HEK293 (cell line): ENCODE data around the gene TNFAIP8.

ENCODE experiments used
- CTCF ChIA-PET: fragments of 350-600 bp; formaldehyde crosslinking; extraction: SDS; loops from one replicate; lab custom pipeline; 2021; ENCODE audit warnings: antibody characterized with exemption; lab: Yijun Ruan, JAX
- POLR2A ChIA-PET: fragments of 300-600 bp; formaldehyde crosslinking; extraction: SDS; loops from one replicate; lab custom pipeline; 2020; ENCODE audit warnings: antibody characterized with exemption, inconsistent platforms; lab: Yijun Ruan, JAX
- H3K27ac ChIP-seq: fragments of 200-500 bp; sonication (Bioruptor generic); 2 replicates; pipeline ENCODE4 v1.5.1; 2014; ENCODE audit warnings: low read depth, low read length, control low read depth, inconsistent platforms; ENCODE audit errors: extremely low read depth
- H3K36me3 ChIP-seq, 2 experiments: fragments of 200-500 bp in 1 of 2; sonication (Bioruptor generic) in 1 of 2; 1 replicate in 1 of 2; 2 replicates in 1 of 2; pipeline ENCODE4 v1.5.1; 2014 to 2017; ENCODE audit warnings: inconsistent platforms in 2 of 2, low read length in 2 of 2; ENCODE audit not compliant: control insufficient read depth in 2 of 2, insufficient read depth in 1 of 2
- H3K4me1 ChIP-seq: fragments of 200-500 bp; sonication (Bioruptor generic); 2 replicates; pipeline ENCODE4 v1.5.1; 2014; ENCODE audit warnings: mild to moderate bottlenecking, low read length, inconsistent platforms; ENCODE audit not compliant: control insufficient read depth, insufficient read depth
- H3K4me3 ChIP-seq: 2 replicates; pipeline ENCODE4 v1.5.1; 2011; ENCODE audit warnings: low read depth, mild to moderate bottlenecking, control low read depth, low read length, moderate library complexity
- H3K9me3 ChIP-seq: fragments of 200-500 bp; sonication (Bioruptor generic); 2 replicates; pipeline ENCODE4 v1.5.1; 2014; ENCODE audit warnings: low read depth, low read length, inconsistent platforms; ENCODE audit not compliant: control insufficient read depth, insufficient read depth
- GLI4 ChIP-seq: fragments of 450-650 bp; formaldehyde crosslinking; IDR thresholded peaks from 2 replicates; pipeline ENCODE4 v1.5.1; 2016; ENCODE audit warnings: missing biosample characterization, missing genetic modification characterization
- GLIS1 ChIP-seq: fragments of 450-650 bp; formaldehyde crosslinking; IDR thresholded peaks from 2 replicates; pipeline ENCODE4 v1.5.1; 2016; ENCODE audit warnings: missing biosample characterization, missing genetic modification characterization
- HOXC10 ChIP-seq: sonication (generic); formaldehyde crosslinking; IDR thresholded peaks from 2 replicates; pipeline ENCODE4 v1.8.1; 2023; ENCODE audit warnings: mild to moderate bottlenecking, missing genetic modification reagents
- KLF8 ChIP-seq: fragments of 450-650 bp; formaldehyde crosslinking; IDR thresholded peaks from 2 replicates; pipeline ENCODE4 v1.5.1; 2016; ENCODE audit warnings: missing biosample characterization, missing genetic modification characterization
- PRDM6 ChIP-seq: fragments of 450-650 bp; formaldehyde crosslinking; IDR thresholded peaks from 2 replicates; pipeline ENCODE4 v1.5.1; 2017; ENCODE audit warnings: missing biosample characterization, missing genetic modification characterization
- SCRT2 ChIP-seq: fragments of 450-650 bp; formaldehyde crosslinking; IDR thresholded peaks from 2 replicates; pipeline ENCODE4 v1.5.1; 2016; ENCODE audit warnings: missing biosample characterization, missing genetic modification characterization
- SP7 ChIP-seq: fragments of 450-650 bp; formaldehyde crosslinking; IDR thresholded peaks from 2 replicates; pipeline ENCODE4 v1.5.1; 2016; ENCODE audit warnings: missing biosample characterization, missing genetic modification characterization
- TSHZ1 ChIP-seq: fragments of 450-650 bp; formaldehyde crosslinking; IDR thresholded peaks from 2 replicates; pipeline ENCODE4 v1.5.1; 2016; ENCODE audit warnings: missing biosample characterization, missing genetic modification characterization, borderline replicate concordance
- ZNF2 ChIP-seq: fragments of 450-650 bp; formaldehyde crosslinking; IDR thresholded peaks from 2 replicates; pipeline ENCODE4 v1.5.1; 2016; ENCODE audit warnings: missing biosample characterization, missing genetic modification characterization
- ZNF221 ChIP-seq: fragments of 450-650 bp; formaldehyde crosslinking; IDR thresholded peaks from 2 replicates; pipeline ENCODE4 v1.5.1; 2017; ENCODE audit warnings: missing biosample characterization, missing genetic modification characterization, borderline replicate concordance
- ZNF585B ChIP-seq: fragments of 450-650 bp; formaldehyde crosslinking; IDR thresholded peaks from 2 replicates; pipeline ENCODE4 v1.5.1; 2016; ENCODE audit warnings: missing biosample characterization, missing genetic modification characterization
- ZNF654 ChIP-seq: fragments of 450-650 bp; formaldehyde crosslinking; IDR thresholded peaks from 2 replicates; pipeline ENCODE4 v1.5.1; 2016; ENCODE audit warnings: low read depth, missing biosample characterization, missing genetic modification characterization
- ZNF660 ChIP-seq: fragments of 450-650 bp; IDR thresholded peaks from 2 replicates; pipeline ENCODE4 v1.5.1; 2018; ENCODE audit warnings: missing biosample characterization, mild to moderate bottlenecking, missing genetic modification characterization
- ZSCAN18 ChIP-seq: fragments of 450-650 bp; formaldehyde crosslinking; IDR thresholded peaks from 2 replicates; pipeline ENCODE4 v1.5.1; 2016; ENCODE audit warnings: missing biosample characterization, missing genetic modification characterization
- ZXDB ChIP-seq: fragments of 450-650 bp; formaldehyde crosslinking; IDR thresholded peaks from 2 replicates; pipeline ENCODE4 v1.5.1; 2016; ENCODE audit warnings: missing biosample characterization, missing genetic modification characterization

The TNFAIP8 gene

GRCh38 chr5:119347574-119347973, 8.2 kb upstream of the TNFAIP8 start:
- Histone ChIP-seq H3K9me3 (no peaks in the 10 kb centered on the region), H3K36me3 (no peaks in the 10 kb centered on the region), H3K27ac (no peak overlapping the region), H3K4me3 (no peak overlapping the region), H3K4me1 (0 out of 2 replicates have a peak, but pooled peaks cover 4% of the 10 kb centered on the region)
- TF ChIP-seq ZNF585B (tag by site-specific recombination) (no peak), GLIS1 (tag by site-specific recombination) (peak; percentile 80)
- CTCF ChIA-PET, result interaction anchor here (1.1 to 1.6 kb wide), 2 partner anchors 10 to 12 kb away, joined by 4 to 7 read pairs; no protein-coding TSS in a partner anchor
- POLR2A ChIA-PET, result no interaction called here

- no peak overlapping the region for H3K4me3 ChIP-seq
- 0 out of 2 replicates have a peak, but pooled peaks cover 4% of the 10 kb centered on the region for H3K4me1 ChIP-seq
- TF ChIP-seq TSHZ1 (tag by site-specific recombination) (no peak), ZNF660 (tag by site-specific recombination) (no peak)
- TF ChIP-seq, all 188 proteins: peak for 0
- CTCF ChIA-PET, result interaction anchor here (0.5 to 1.1 kb wide), 2 partner anchors 10 to 14 kb away, joined by 3 to 7 read pairs; no protein-coding TSS in a partner anchor
- Histone ChIP-seq H3K36me3 (no peaks in the 10 kb centered on the region), H3K27ac (no peak overlapping the region), H3K9me3 (no peaks in the 10 kb centered on the region)
- POLR2A ChIA-PET, result interaction anchor here (0.7 kb wide), 1 partner anchor 171 kb away, joined by 6 read pairs; no protein-coding TSS in a partner anchor
Measured at GRCh38 chr5:119347991-119348390, 7.8 kb upstream of the TNFAIP8 start.

- CTCF ChIA-PET, result interaction anchor here (1.0 to 1.2 kb wide), 3 partner anchors 15 to 59 kb away, joined by 3 to 6 read pairs (median 3); no protein-coding TSS in a partner anchor
- H3K27ac ChIP-seq, result no peak overlapping the region
- TF ChIP-seq ZXDB (tag by site-specific recombination), result no peak
- 0 out of 2 replicates have a peak, but pooled peaks have one; percentile 53 for TF ChIP-seq SCRT2 (tag by site-specific recombination)
- TF ChIP-seq, all 188 proteins: peak for 1
- no peak overlapping the region for H3K4me3 ChIP-seq
- H3K36me3 ChIP-seq, result no peaks in the 10 kb centered on the region
- no peaks in the 10 kb centered on the region for H3K9me3 ChIP-seq
- H3K4me1 ChIP-seq, result peaks cover 23% of the 10 kb centered on the region
- POLR2A ChIA-PET, result no interaction called here
Measured at GRCh38 chr5:119353213-119353612, 2.6 kb upstream of the TNFAIP8 start.

GRCh38 chr5:119353686-119354366, 2.0 kb upstream of the TNFAIP8 start:
- Histone ChIP-seq H3K4me3 (no peak overlapping the region), H3K4me1 (peaks cover 26% of the 10 kb centered on the region)
- POLR2A ChIA-PET, result no interaction called here
- TF ChIP-seq PRDM6 (tag by site-specific recombination) (no peak), ZNF221 (no peak), KLF8 (no peak), GLI4 (tag by site-specific recombination) (no peak), HOXC10 (CRISPR knock-in tag) (no peak), ZNF2 (tag by site-specific recombination) (no peak), ZNF654 (tag by site-specific recombination) (no peak), SP7 (tag by site-specific recombination) (no peak), ZSCAN18 (tag by site-specific recombination) (no peak)
- TF ChIP-seq, all 188 proteins: peak for 0
- no peaks in the 10 kb centered on the region for H3K9me3 ChIP-seq
- H3K36me3 ChIP-seq, result no peaks in the 10 kb centered on the region
- CTCF ChIA-PET, result interaction anchor here (1.2 kb wide), 1 partner anchor 39 kb away, joined by 6 read pairs; no protein-coding TSS in a partner anchor
- no peak overlapping the region for H3K27ac ChIP-seq
